HG02870 (cell line): ENCODE results near the gene COL4A5.
A peak's percentile ranks its signal among the peaks of the same experiment; 100 is the strongest.
"Not testable (repeated sequence)": the region's sequence is repeated elsewhere in the genome, so short reads cannot be mapped to it uniquely, and the experiment has no call there.

Experiments used
- ATAC-seq: cut with Tn5 transposase; IDR thresholded peaks from one replicate; pipeline ENCODE4 v1.9.1; 2021; ENCODE audit warnings: mild to moderate bottlenecking, moderate library complexity; ENCODE audit not compliant: unreplicated experiment

Gene COL4A5

DNA sequence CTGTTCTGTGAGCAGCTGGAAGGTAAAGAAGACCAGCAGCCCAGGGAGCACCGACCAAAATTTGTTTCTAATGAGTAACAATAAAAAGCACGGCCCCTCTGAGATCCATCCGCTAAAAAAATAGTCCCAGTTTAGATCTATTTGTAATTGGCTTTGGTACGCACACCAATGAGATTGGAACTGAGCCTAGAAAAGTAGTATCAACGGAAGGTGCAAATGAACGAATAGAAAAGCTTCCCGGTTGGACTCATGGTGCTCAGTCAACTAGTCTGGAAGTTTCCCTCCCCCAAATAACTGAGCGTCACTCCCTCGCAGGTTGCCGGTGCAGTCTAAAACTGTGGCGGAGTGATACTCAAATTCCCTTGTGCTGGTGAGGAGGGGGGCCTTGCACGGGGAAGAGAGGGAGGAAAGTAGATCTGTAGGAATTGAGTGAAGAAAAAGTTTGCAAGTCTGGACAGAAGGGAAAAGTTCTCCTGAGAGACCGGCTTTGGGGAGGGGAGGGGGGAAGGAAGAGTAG lies at the start of gene COL4A5:
TSS of gene COL4A5 (plus strand) at position 413 of the 517 bp plus-strand sequence. CDS start 288 bp downstream, outside the sequence.
- ATAC-seq: no peak

DNA sequence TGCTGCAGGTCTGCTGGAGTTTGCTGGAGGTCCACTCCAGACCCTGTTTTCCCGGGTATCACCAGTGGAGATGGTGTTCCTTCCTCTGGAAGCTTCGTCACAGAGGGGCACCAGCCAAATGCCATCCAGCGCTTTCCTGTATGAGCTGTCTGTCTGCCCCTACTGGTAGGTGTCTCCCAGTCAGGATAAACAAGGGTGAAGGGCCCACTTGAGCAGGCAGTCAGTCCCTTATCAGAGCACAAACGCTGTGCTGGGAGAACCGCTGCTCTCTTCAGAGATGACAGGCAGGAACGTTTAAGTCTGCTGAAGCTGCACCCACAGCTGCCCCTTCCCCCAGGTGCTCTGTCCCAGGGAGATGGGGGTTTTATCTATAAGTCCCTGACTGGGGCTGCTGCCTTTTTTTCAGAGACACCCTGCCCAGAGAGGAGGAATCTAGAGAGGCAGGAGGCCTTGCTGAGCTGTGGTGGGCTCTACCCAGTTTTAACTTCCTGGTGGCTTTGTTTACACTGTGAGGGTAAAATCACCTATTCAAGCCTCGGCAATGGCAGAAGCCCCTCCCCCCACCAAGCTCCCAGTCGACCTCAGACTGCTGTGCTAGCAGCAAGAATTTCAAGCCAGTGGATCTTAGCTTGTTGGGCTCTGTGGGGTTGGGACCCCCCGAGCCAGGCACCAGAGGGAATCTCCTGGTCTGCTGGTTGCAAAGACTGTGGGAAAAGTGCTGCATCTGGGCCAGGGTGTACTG lies 48.5 kb upstream of the COL4A5 start:
- not testable (repeated sequence) for ATAC-seq

- ATAC-seq: no peak
These were observed 43.3 kb upstream of the COL4A5 start for GRCh38 chrX:108396188-108396891.

- ATAC-seq: no peak
These were observed 42.7 kb upstream of the COL4A5 start for GRCh38 chrX:108396986-108397385.

DNA sequence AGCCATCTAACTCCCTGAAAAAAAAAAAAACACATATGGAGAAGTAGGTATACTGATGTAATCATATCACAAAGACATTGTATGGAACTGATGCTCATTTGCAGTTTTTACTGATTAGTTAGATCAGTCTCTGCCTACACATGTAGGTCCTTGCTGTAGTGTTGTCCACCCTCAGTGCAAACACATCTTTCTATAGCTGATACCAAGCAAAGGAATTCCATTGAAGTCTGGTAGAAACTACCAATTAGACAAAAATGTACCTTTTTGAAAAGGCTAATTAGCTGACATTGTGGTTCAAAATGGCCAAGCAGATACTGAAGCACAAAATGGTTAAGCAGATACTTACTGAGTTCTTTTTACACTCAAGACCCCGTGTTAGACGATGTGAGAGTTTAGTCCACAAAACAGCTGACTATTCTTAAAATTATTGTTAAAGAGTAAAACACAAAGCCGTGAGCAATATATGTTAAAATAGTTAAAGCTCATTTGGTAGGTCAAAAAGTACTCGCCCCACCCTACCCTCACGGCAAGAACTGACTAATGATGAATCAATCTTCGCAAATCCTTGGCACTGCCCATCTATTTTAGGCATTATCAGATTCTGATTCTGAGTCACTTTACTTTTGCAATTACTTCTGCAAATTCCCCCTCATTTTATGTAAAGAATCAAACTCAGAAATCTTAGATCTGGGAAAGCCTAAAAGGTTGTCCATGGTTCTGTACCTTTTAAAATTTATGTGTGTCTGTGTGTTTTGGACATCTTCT lies 41.8 kb upstream of the COL4A5 start:
- ATAC-seq: no peak

- ATAC-seq: no peak
These were observed 40.0 kb upstream of the COL4A5 start for GRCh38 chrX:108399418-108400165.

- no peak for ATAC-seq
These were observed 26.9 kb upstream of the COL4A5 start for GRCh38 chrX:108412783-108413182.

GRCh38 chrX:108415146-108415545 lies 24.5 kb upstream of the COL4A5 start:
- no peak for ATAC-seq

DNA sequence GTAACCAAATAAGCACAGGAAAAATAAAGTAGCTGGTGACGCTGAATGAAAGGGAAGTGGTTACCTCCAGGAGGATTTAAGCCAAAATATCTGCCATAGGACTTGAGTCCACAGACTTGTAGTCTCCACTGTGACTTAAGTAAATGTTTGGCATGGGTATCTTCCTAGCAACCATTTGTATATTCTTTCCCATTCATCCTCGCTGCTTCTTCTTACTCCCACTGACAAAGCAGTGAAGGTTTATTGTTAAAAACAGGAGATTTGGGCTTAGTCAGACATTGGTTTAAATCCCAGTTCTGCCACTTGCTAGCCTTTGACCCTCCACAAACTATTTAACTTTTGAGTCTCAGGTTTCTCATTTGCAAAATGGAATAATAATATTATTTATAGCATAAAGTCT lies 23.7 kb upstream of the COL4A5 start:
- ATAC-seq: no peak

DNA sequence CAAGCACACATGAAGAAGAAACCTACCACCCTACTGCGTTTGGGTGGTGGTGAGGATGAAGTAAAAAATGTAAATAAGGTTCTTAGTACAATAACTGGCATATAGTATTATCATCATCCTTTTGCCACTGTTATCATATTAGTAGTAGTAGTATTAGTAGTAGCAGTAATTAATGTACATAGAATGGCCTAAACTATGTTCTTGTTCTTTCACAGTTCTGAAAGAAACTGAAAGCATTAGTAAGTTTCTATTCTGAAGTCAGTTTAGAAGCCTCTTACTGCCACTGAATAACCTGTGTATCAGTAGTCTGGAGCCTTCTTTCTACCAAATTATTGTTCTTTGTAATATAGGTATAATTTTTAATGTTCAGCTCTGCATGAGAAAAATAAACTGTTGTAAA lies 22.4 kb upstream of the COL4A5 start:
- peak; percentile 63 for ATAC-seq

- ATAC-seq: no peak
These were observed 20.2 kb upstream of the COL4A5 start for GRCh38 chrX:108419401-108419800.

- no peak for ATAC-seq
These were observed 19.2 kb upstream of the COL4A5 start for GRCh38 chrX:108420481-108420880.

DNA sequence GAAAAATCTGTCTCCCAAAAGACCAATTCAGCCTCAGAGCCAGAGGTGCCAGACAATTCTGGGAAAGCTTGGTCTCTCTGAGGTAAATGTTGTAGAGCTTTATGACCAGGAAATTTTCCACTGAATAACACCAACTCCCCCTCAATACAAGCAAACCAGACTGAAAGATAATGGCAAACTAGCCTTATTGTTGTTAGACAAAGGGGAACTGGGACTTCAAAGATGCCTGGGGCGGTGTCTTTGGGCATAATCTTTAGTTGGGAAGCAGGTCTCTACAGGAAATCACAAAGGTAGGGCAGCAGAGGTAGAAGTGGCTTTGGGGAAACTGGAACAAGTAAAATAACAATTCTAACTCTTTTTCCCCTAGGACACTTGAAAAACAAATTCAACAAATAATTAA lies 13.4 kb upstream of the COL4A5 start:
- ATAC-seq: no peak

- ATAC-seq: no peak
These were observed 4.4 kb upstream of the COL4A5 start for GRCh38 chrX:108435261-108435660.

DNA sequence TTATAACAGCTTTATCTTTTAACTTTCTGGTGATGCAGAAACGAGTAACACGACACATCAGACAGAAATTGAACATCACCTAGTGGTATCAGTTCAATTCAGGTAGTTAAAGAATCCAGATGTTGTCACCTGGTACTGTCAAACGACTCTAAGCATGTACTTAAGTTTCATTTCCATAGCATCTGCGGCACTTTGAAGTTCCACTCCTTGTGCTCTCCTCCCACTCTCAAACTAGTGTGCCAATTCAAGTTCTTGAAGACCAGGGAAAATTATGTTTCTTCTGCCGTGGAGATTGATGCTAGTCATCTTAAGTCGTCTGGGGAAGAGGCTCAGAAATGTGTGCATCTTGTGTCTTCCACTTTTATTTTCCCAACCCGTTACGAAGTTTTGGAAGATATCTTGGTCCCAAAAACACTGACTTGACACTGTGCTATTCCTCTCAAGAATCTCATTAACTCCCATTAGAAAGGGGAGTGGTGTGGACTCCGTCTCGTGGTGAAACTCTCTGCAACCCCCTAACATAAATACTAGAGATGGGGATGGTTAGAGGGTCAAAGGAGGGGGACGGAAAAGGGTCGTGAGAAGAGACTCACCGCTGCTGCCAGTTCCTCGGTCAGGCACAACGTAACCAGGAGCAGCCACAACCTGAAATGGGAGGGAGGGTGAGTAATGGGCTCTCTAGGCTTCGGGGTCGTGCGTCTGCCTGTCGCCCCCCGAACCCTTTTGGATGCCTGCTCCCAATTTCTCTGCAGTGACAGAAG lies 2.1 kb upstream of the COL4A5 start:
- ATAC-seq: no peak

DNA sequence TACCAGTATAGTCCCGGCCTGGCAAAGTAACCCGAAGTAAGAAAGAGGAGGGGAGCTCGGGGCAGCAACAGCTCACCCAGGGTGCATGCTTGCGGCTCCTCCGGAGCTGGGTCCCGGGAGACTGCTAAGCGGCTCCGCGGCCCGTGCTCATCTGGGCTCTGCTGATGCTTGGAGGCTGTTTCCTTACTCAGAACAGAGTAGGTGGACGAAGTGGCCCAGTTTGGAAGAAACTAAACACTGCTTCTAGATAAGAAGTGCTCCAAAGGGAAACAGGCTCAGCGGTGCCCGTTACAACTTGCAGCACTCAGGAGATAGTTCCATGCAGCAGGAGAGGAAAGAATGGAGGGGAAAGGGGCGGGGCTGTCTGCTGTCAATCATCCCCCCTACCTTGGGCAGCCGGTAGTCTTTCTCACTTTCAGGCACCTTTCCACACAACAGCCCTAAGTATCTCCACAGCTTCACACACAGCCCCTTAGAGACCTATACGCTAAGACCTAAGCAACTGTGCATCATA lies 1.5 kb upstream of the COL4A5 start, which contains the start of gene COL4A6:
TSS of gene COL4A6 (minus strand) at position 313 of the 514 bp plus-strand sequence. CDS start at position 87, 226 bp downstream.
- no peak for ATAC-seq

GRCh38 chrX:108439961-108440696 lies 491 bp downstream of the COL4A5 start:
- no peak for ATAC-seq

- no peak for ATAC-seq
These were observed 3.3 kb downstream of the COL4A5 start for GRCh38 chrX:108442901-108443464.

- ATAC-seq: no peak
These were observed 7.7 kb downstream of the COL4A5 start for GRCh38 chrX:108447303-108447702.
